GM12865 (cell line): ENCODE data around the gene WBP11.

ENCODE experiments used
- DNase-seq: peaks from one replicate; pipeline ENCODE4 v3.0.0; 2010; ENCODE audit warnings: low read depth
- H3K4me3 ChIP-seq: 2 replicates; pipeline ENCODE4 v1.5.1; 2011; ENCODE audit warnings: mild to moderate bottlenecking, low read depth, low read length, control low read depth
- CTCF ChIP-seq: IDR thresholded peaks from 2 replicates; pipeline ENCODE4 v1.5.1; 2011; ENCODE audit warnings: low read length, control low read depth, low read depth, inconsistent platforms; ENCODE audit not compliant: insufficient read depth; ENCODE audit errors: missing control alignments

The WBP11 gene

GRCh38 chr12:14825256-14825655 is 22.0 kb upstream of the WBP11 start:
- no peak overlapping the region for H3K4me3 ChIP-seq
- DNase-seq: no peak
- no peak for TF ChIP-seq CTCF

GRCh38 chr12:14824012-14824634 is 20.8 kb upstream of the WBP11 start:
- H3K4me3 ChIP-seq: no peak overlapping the region
- DNase-seq: no peak
- no peak for TF ChIP-seq CTCF

- DNase-seq: no peak
- TF ChIP-seq CTCF: no peak
- H3K4me3 ChIP-seq: no peak within 1 kb of the TSS
Measured at GRCh38 chr12:14814014-14814413, 10.7 kb upstream of the WBP11 start, which contains the start of gene SMCO3. SMCO3 (minus strand) TSS chr12:14814182; CDS start chr12:14806680, 7,502 bp downstream.

- no peak for TF ChIP-seq CTCF
- DNase-seq: no peak
- no peak overlapping the region for H3K4me3 ChIP-seq
Measured at GRCh38 chr12:14811486-14811885, 8.2 kb upstream of the WBP11 start.

- H3K4me3 ChIP-seq: no peak overlapping the region
- peak; percentile 4 for DNase-seq
- TF ChIP-seq CTCF: peak; percentile 1
Measured at GRCh38 chr12:14810953-14811483, 7.7 kb upstream of the WBP11 start.

GRCh38 chr12:14810167-14810952 is 7.1 kb upstream of the WBP11 start:
- no peak for TF ChIP-seq CTCF
- no peak overlapping the region for H3K4me3 ChIP-seq
- DNase-seq: no peak
